ENCODE measurements around the gene TMEM181.

DNA sequence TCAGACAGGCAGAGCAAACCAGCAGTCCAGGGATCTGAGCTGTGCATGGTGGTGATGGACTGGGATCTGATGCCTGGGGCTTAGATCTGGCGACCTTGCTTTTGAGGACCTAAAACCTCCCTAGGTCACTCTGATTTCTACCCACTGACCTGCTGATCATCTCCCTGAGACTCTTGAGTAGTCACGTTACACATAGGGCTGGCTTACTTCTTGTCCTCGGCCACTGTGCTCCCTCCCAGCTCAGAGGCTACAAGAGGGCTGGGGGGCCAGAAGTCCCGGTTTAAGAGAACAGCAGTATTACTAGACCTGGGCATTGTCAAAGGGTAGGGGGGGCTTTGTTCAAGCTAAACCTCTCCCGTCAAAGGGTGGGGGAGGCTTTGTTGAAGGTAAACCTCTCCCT, 79.2 kb downstream of the TMEM181 start:
- no peak for TF ChIP-seq POLR2A (IDR thresholded peaks at IDR 0.05; ENCODE audit: low read depth, low read length)
- TF ChIP-seq PAX5 (IDR thresholded peaks at IDR 0.05; ENCODE audit: insufficient read depth, low read length, severe bottlenecking): no peak
- TF ChIP-seq POLR2AphosphoS5 (IDR thresholded peaks at IDR 0.05; ENCODE audit: low read depth, low read length): no peak; the same call in 1 of the 2 replicates
